GM12878 (cell line): ENCODE data around the gene ANKRD33. TPM values are rescaled to one million over a fixed set of nuclear protein-coding genes. Genes with fewer than 3 reads are reported as not detected.

Source experiments
- ATAC-seq: fragments of 200-7000 bp; cut with Tn5 transposase; 3 replicates; pipeline ENCODE4 v1.9.1; 2020; ENCODE audit warnings: mild to moderate bottlenecking, moderate library complexity
- Bru-seq: library from RNA; stranded (reverse); fragments of 400-500 nt; gene quantifications from one replicate; lab custom pipeline; 2021; lab: Mats Ljungman, UMichigan
- BruChase-seq, 2 experiments: library from RNA; stranded (reverse); fragments of 400-500 nt; gene quantifications; one replicate each; lab custom pipeline; 2021; lab: Mats Ljungman, UMichigan
- BruUV-seq: library from RNA; stranded (reverse); fragments of 400-500 nt; replicated peaks from 2 replicates; lab custom pipeline; 2021; lab: Mats Ljungman, UMichigan
- CTCF ChIA-PET: fragments of 300-600 bp; sonication (Branson Sonifier 250); formaldehyde crosslinking; extraction: SDS; loops from one replicate; lab custom pipeline; 2021; ENCODE audit warnings: inconsistent platforms; lab: Yijun Ruan, JAX
- POLR2A ChIA-PET: fragments of 350-600 bp; formaldehyde crosslinking; extraction: SDS; loops from one replicate; lab custom pipeline; 2021; ENCODE audit warnings: inconsistent platforms; lab: Charles Lee
- RAD21 ChIA-PET: fragments of 300-600 bp; sonication (Branson Sonifier 250); formaldehyde crosslinking; loops from one replicate; lab custom pipeline; 2023; ENCODE audit warnings: antibody characterized with exemption; ENCODE audit not compliant: unreplicated experiment; lab: Charles Lee
- SMC1A ChIA-PET: fragments of 300-600 bp; sonication (Branson Sonifier 250); formaldehyde crosslinking; loops from one replicate; lab custom pipeline; 2023; ENCODE audit not compliant: unreplicated experiment, uncharacterized antibody; lab: Charles Lee
- DNase-seq: peaks from one replicate; pipeline ENCODE4 v3.0.0-alpha.2; 2011; ENCODE audit warnings: low read depth, low spot score
- FAIRE-seq: peaks from 3 replicates; lab custom pipeline; 2011; peaks lifted over from hg19 to GRCh38; lab: Jason Lieb, UNC
- H2AFZ ChIP-seq: 2 replicates; pipeline ENCODE4 v1.6.0; 2011; ENCODE audit warnings: low read depth, low read length, control low read depth; ENCODE audit not compliant: control insufficient read depth
- H3K27ac ChIP-seq: 2 replicates; pipeline ENCODE4 v1.5.1; 2011; ENCODE audit warnings: control low read depth; ENCODE audit not compliant: control insufficient read depth, insufficient read depth
- H3K27me3 ChIP-seq, 2 experiments: replicated peaks in 1 of 2; 2 replicates each; pipeline versions ENCODE4 v1.6.0 to v1.6.1; 2011; ENCODE audit warnings: low read length in 1 of 2; ENCODE audit not compliant: control insufficient read depth in 2 of 2, insufficient read depth in 2 of 2
- H3K36me3 ChIP-seq, 2 experiments: 2 replicates each; pipeline ENCODE4 v1.5.1; 2011; ENCODE audit warnings: low read length in 1 of 2; ENCODE audit not compliant: control insufficient read depth in 2 of 2, insufficient read depth in 2 of 2
- H3K4me1 ChIP-seq: 2 replicates; pipeline ENCODE4 v1.6.1; 2011; ENCODE audit warnings: mild to moderate bottlenecking, low read length, moderate library complexity, mixed read lengths; ENCODE audit not compliant: control insufficient read depth, insufficient read depth
- H3K4me2 ChIP-seq: 2 replicates; pipeline ENCODE4 v1.6.0; 2011; ENCODE audit warnings: control low read depth; ENCODE audit not compliant: control insufficient read depth, insufficient read depth
- H3K4me3 ChIP-seq: fragments of 200-600 bp; sonication (generic); 2 replicates; pipeline ENCODE4 v1.5.1; 2016
- H3K79me2 ChIP-seq: 2 replicates; pipeline ENCODE4 v1.6.0; 2011; ENCODE audit warnings: low read length; ENCODE audit not compliant: control insufficient read depth, insufficient read depth
- H3K9ac ChIP-seq: 2 replicates; pipeline ENCODE4 v1.8.0; 2011; ENCODE audit warnings: low read length, control low read depth, mixed read lengths; ENCODE audit not compliant: control insufficient read depth, insufficient read depth
- H3K9me3 ChIP-seq: replicated peaks from 3 replicates; pipeline ENCODE4 v1.5.1; 2011; ENCODE audit warnings: mild to moderate bottlenecking, low read length; ENCODE audit not compliant: control insufficient read depth, insufficient read depth
- H4K20me1 ChIP-seq: 2 replicates; pipeline ENCODE4 v1.6.0; 2011; ENCODE audit not compliant: control insufficient read depth, insufficient read depth
- BCL11A ChIP-seq: IDR thresholded peaks from 2 replicates; pipeline ENCODE4 v1.6.1; 2011; ENCODE audit warnings: low read depth, low read length
- BCL3 ChIP-seq: IDR thresholded peaks from 2 replicates; pipeline ENCODE4 v1.6.1; 2011; ENCODE audit warnings: borderline replicate concordance, low read depth, mild to moderate bottlenecking, moderate library complexity, low read length; ENCODE audit not compliant: insufficient read depth, poor library complexity, severe bottlenecking
- CHD4 ChIP-seq: fragments of 200-600 bp; sonication (generic); IDR thresholded peaks from 2 replicates; pipeline ENCODE4 v1.6.1; 2016; ENCODE audit warnings: mild to moderate bottlenecking
- EED ChIP-seq: sonication (generic); IDR thresholded peaks from 2 replicates; pipeline ENCODE4 v1.6.1; 2016; ENCODE audit warnings: antibody characterized with exemption, low read depth
- GATAD2B ChIP-seq: fragments of 450-650 bp; conservative IDR thresholded peaks from 2 replicates; pipeline ENCODE4 v1.6.1; 2017; ENCODE audit warnings: low read depth, mild to moderate bottlenecking, moderate library complexity
- HDAC2 ChIP-seq: fragments of 200-600 bp; sonication (generic); IDR thresholded peaks from 2 replicates; pipeline ENCODE4 v1.6.1; 2017
- HDAC6 ChIP-seq: fragments of 200-600 bp; sonication (generic); IDR thresholded peaks from one replicate; pipeline ENCODE4 v1.8.0; 2017; ENCODE audit warnings: antibody characterized with exemption; ENCODE audit not compliant: unreplicated experiment
- KLF5 ChIP-seq: fragments of 450-650 bp; IDR thresholded peaks from 2 replicates; pipeline ENCODE4 v1.6.1; 2014; ENCODE audit warnings: mild to moderate bottlenecking; ENCODE audit not compliant: partially characterized antibody
- LARP7 ChIP-seq: fragments of 450-650 bp; IDR thresholded peaks from 2 replicates; pipeline ENCODE4 v1.6.1; 2017; ENCODE audit warnings: mild to moderate bottlenecking
- MTA3 ChIP-seq: IDR thresholded peaks from 2 replicates; pipeline ENCODE4 v1.6.1; 2012; ENCODE audit warnings: low read length, inconsistent platforms, borderline replicate concordance
- MYB ChIP-seq: fragments of 150-350 bp; IDR thresholded peaks from 2 replicates; pipeline ENCODE4 v1.6.1; 2014; ENCODE audit warnings: mild to moderate bottlenecking, low read depth, low read length, borderline replicate concordance
- RCOR1 ChIP-seq: conservative IDR thresholded peaks from 2 replicates; pipeline ENCODE4 v1.6.1; 2012; ENCODE audit warnings: low read depth, low read length, improper control_type of control experiment
- RELB ChIP-seq: fragments of 450-650 bp; IDR thresholded peaks from 2 replicates; pipeline ENCODE4 v1.6.1; 2017; ENCODE audit warnings: low read depth, mild to moderate bottlenecking, moderate library complexity
- TCF12 ChIP-seq: IDR thresholded peaks from 2 replicates; pipeline ENCODE4 v1.6.1; 2011; ENCODE audit warnings: low read depth, mild to moderate bottlenecking, low read length
- YY1 ChIP-seq: IDR thresholded peaks from 2 replicates; pipeline ENCODE4 v1.6.1; 2011; ENCODE audit warnings: low read depth, mild to moderate bottlenecking, low read length
- ZNF384 ChIP-seq: IDR thresholded peaks from 2 replicates; pipeline ENCODE4 v1.6.1; 2012; ENCODE audit warnings: low read depth, mild to moderate bottlenecking, low read length, improper control_type of control experiment, borderline replicate concordance
- WGBS: methylation state at CpG from one replicate; pipeline ENCODE4 v1.1.6; 2016; ENCODE audit warnings: low lambda C conversion rate; ENCODE audit not compliant: insufficient replicate concordance, insufficient coverage; ENCODE audit errors: missing lambda C conversion rate; 5-methylcytosine and 5-hydroxymethylcytosine counted together
- in situ Hi-C: fragments of 300-500 bp; cut with MboI; formaldehyde crosslinking; loops from 9 replicates; pipeline ENCODE4 v1.14.3; 2018; ENCODE audit warnings: mixed read lengths
- intact Hi-C: fragments of 100-400 bp; cut with micrococcal nuclease; formaldehyde crosslinking; loops from one replicate; pipeline ENCODE4 v1.14.2; 2022; ENCODE audit not compliant: unreplicated experiment
- long read RNA-seq, 2 experiments: library from polyadenylated mRNA; unstranded; transcript quantifications; one replicate each; pipeline ENCODE4 v2.0.0, GENCODE V29; 2019 to 2020
- polyA minus RNA-seq, 3 experiments: library from RNA; depleted of rRNA, polyadenylated mRNA; stranded (reverse); fragments of >200 nt; gene quantifications; 2 replicates each; pipeline ENCODE4 v1.2.3, GENCODE V29; 2011
- polyA plus RNA-seq, 11 experiments: library from polyadenylated mRNA; depleted of rRNA in 4 of 11; unstranded in 6 of 11; stranded (reverse) in 5 of 11; fragments of >200 nt; fragmentation: Nextera tagmentation in 4 of 11; fragmentation: Illumina TruSeq in 1 of 11; extraction: Ambion mirVana in 4 of 11; extraction: Trizol in 1 of 11; gene quantifications; 1 replicate in 1 of 11; 2 replicates in 10 of 11; pipeline versions ENCODE4 v1.2.1 to v1.2.3, GENCODE V29; 2011 to 2016; ENCODE audit warnings: inconsistent platforms in 2 of 11, missing spikeins in 2 of 11, low read depth in 1 of 11
- total RNA-seq, 4 experiments: library from RNA; depleted of rRNA in 3 of 4; stranded (reverse); fragments of >200 nt in 3 of 4; fragmentation: Illumina TruSeq in 1 of 4; extraction: Trizol in 1 of 4; gene quantifications; 2 replicates each; pipeline versions ENCODE4 v1.2.1 to v1.2.3, GENCODE V29; 2013 to 2021
- TF ChIP-seq, protein P1 (sequence below): fragments of 450-650 bp; IDR thresholded peaks from 2 replicates; pipeline ENCODE4 v1.6.1; 2017; ENCODE audit warnings: borderline replicate concordance

The ANKRD33 gene
- total RNA-seq (2013; cell fraction: nucleolus; rRNA removed) = not detected in 2 replicates
- total RNA-seq (2014; rRNA removed) (not detected in 2 replicates), total RNA-seq (2014; rRNA removed; fragmentation: Illumina TruSeq; extraction: Trizol) (not detected in 2 replicates), total RNA-seq (2021) (not detected in 2 replicates), polyA plus RNA-seq (2011; rRNA removed) (not detected in 2 replicates), polyA plus RNA-seq (2014; fragmentation: Illumina TruSeq; extraction: Trizol) (not detected in 2 replicates), polyA plus RNA-seq (2014; fragmentation: Nextera tagmentation; extraction: Ambion mirVana) (not detected), polyA plus RNA-seq (2014; rRNA removed) (not detected in 2 replicates), polyA plus RNA-seq (2016; fragmentation: Nextera tagmentation; extraction: Ambion mirVana) (not detected), polyA minus RNA-seq (2011; rRNA and poly(A)+ RNA removed) (not detected in 2 replicates), Bru-seq, nascent RNA (not detected), BruChase-seq, experiment 1, labeled RNA remaining after a 6-hour chase (percentile 15 among the genes with signal in this experiment), BruChase-seq, experiment 2, labeled RNA remaining after a 2-hour chase (not detected)
- not detected for polyA plus RNA-seq (2011; ENCODE audit: low read depth)
- polyA plus RNA-seq (2011; cell fraction: cytosol; rRNA removed) = not detected in 2 replicates
- not detected in 2 replicates for polyA plus RNA-seq (2011; cell fraction: nucleus; rRNA removed)
- polyA plus RNA-seq (2012) = not detected in 2 replicates
- not detected in 2 replicates for polyA minus RNA-seq (2011; cell fraction: cytosol; rRNA and poly(A)+ RNA removed)
- not detected in 2 replicates for polyA minus RNA-seq (2011; cell fraction: nucleus; rRNA and poly(A)+ RNA removed)
- long read RNA-seq, experiment 1 = 0 reads
- long read RNA-seq, experiment 2 = 0 reads

GRCh38 chr12:51887476-51888315 is at the start of gene ANKRD33:
TSS of gene ANKRD33 (plus strand) at chr12:51888103. CDS start at chr12:51888187, 84 bp downstream.
- RAD21 ChIA-PET = no interaction called here
- intact Hi-C loops (no loop called here), in situ Hi-C loops (no loop called here)
- CTCF ChIA-PET = interaction anchor here (2.3 kb wide), 1 partner anchor 12 kb away, joined by 14 read pairs; no protein-coding TSS in a partner anchor
- Histone ChIP-seq H3K9ac (no peak within 1 kb of the TSS), H3K27ac (no peak within 1 kb of the TSS), H3K27me3 (no peaks in the 10 kb centered on the region), H3K4me1 (no peaks in the 10 kb centered on the region), H3K36me3 (no peaks in the 10 kb centered on the region), H3K9me3 (no peaks in the 10 kb centered on the region; the same call in 2 of the 3 replicates), H3K79me2 (no peaks in the 10 kb centered on the region), H2AFZ (no peak within 1 kb of the TSS), H4K20me1 (no peaks in the 10 kb centered on the region), H3K4me3 (no peak within 1 kb of the TSS), H3K4me2 (no peak within 1 kb of the TSS)
- SMC1A ChIA-PET = no interaction called here
- FAIRE-seq (no peak), ATAC-seq (no peak), DNase-seq (no peak)
- no TSS peak for BruUV-seq
- no peak for TF ChIP-seq CHD4
- TF ChIP-seq HDAC2 = no peak
- TF ChIP-seq YY1 = no peak
- TF ChIP-seq BCL3 = no peak
- no peak for TF ChIP-seq RELB
- no peak for TF ChIP-seq GATAD2B
- no peak for TF ChIP-seq KLF5
- TF ChIP-seq EED = no peak
- no peak for TF ChIP-seq BCL11A
- TF ChIP-seq HDAC6 = no peak
- no peak for TF ChIP-seq LARP7
- no peak for TF ChIP-seq ZNF384
- TF ChIP-seq TCF12 = no peak
- no peak for TF ChIP-seq MTA3
- no peak for TF ChIP-seq MYB
- TF ChIP-seq, protein P1, sequence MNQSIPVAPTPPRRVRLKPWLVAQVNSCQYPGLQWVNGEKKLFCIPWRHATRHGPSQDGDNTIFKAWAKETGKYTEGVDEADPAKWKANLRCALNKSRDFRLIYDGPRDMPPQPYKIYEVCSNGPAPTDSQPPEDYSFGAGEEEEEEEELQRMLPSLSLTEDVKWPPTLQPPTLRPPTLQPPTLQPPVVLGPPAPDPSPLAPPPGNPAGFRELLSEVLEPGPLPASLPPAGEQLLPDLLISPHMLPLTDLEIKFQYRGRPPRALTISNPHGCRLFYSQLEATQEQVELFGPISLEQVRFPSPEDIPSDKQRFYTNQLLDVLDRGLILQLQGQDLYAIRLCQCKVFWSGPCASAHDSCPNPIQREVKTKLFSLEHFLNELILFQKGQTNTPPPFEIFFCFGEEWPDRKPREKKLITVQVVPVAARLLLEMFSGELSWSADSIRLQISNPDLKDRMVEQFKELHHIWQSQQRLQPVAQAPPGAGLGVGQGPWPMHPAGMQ = no peak
- no peak for TF ChIP-seq RCOR1
- POLR2A ChIA-PET = no interaction called here
- WGBS = 76% methylated on average over 41 of the region's 41 CpGs
